LHCN-M2 (cell line): ENCODE data around the gene EPB41L3. TPM values are rescaled to one million over a fixed set of nuclear protein-coding genes. Genes with fewer than 3 reads are reported as not detected.

Experiments used
- total RNA-seq: library from RNA; depleted of rRNA; stranded (reverse); fragments of >200 nt; gene quantifications from 2 replicates; pipeline ENCODE4 v1.2.3, GENCODE V29; 2014; rRNA removed

Gene EPB41L3
- total RNA-seq, 1 experiment from 2014 or later = under 0.01 TPM

Other genes with a start within 250 kb of the EPB41L3 start
- gene ZBTB14, start 248.3 kb downstream of the EPB41L3 start, total RNA-seq = 11.7 and 12.2 TPM in 2 replicates